Effector CD4-positive, alpha-beta T cell (primary cell): ENCODE measurements around the gene STK38L.
"Not testable (repeated sequence)": the region's sequence is repeated elsewhere in the genome, so short reads cannot be mapped to it uniquely, and the experiment has no call there.

Experiments
- DNase-seq: peaks from one replicate; pipeline ENCODE4 v3.0.0-alpha.2; 2020

Gene STK38L

DNA sequence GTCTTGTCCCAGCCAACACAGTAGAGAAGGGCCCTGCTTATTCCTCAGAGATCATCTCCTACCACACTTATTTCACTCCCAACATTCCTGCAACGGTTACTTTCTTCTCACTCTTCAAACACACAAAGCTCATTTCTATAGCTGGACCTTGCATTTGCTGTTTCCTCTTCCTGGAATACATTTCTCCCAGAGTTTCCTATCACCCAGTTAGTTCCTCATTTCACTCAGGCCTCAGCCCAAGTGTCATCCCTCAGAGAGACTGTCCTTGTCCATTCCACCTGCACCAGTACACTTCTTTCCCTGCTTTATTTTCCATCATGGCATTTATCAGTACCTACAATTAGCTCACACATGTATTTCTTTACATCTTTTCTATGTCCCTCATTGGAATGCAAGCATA lies 14.7 kb upstream of the STK38L start:
- no peak for DNase-seq

DNA sequence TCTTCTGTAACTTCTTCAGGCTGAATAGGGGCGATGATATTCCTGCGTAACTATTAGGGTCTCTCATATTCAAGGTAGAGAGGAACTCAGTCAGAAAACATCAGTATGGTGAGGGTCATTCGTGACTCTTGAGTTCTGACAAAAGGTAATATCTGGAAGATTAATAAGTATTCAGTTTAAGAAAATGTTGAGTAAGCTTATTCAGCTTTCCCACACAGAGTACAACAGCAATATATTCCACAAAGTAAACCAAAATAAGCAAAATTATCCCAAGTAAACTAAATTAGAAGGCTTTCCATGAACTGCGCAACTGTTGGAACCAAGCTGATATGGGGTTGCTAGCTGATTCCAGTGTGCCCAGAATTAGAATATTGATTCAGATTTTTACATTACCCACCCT lies 12.7 kb upstream of the STK38L start:
- not testable (repeated sequence) for DNase-seq

DNA sequence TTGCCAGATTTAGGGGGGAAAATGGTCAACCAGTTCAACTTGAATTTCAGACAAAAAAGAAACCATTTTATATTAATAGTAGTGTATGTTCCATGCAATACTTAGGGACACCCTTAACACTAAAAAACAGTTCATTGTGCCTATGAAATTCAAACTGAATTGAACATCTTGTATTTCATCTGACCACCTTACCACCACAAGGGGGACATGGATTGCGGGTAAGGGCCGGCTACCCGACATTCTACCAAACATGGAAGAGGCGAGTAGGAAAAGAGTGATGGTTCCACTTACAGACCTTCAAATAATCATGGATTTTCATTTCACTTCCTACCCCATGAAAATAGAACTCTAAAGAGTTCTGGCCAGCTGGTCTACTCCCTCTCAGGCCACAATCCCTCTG lies 10.3 kb upstream of the STK38L start:
- no peak for DNase-seq

GRCh38 chr12:27236498-27236897 lies 7.6 kb upstream of the STK38L start:
- no peak for DNase-seq

DNA sequence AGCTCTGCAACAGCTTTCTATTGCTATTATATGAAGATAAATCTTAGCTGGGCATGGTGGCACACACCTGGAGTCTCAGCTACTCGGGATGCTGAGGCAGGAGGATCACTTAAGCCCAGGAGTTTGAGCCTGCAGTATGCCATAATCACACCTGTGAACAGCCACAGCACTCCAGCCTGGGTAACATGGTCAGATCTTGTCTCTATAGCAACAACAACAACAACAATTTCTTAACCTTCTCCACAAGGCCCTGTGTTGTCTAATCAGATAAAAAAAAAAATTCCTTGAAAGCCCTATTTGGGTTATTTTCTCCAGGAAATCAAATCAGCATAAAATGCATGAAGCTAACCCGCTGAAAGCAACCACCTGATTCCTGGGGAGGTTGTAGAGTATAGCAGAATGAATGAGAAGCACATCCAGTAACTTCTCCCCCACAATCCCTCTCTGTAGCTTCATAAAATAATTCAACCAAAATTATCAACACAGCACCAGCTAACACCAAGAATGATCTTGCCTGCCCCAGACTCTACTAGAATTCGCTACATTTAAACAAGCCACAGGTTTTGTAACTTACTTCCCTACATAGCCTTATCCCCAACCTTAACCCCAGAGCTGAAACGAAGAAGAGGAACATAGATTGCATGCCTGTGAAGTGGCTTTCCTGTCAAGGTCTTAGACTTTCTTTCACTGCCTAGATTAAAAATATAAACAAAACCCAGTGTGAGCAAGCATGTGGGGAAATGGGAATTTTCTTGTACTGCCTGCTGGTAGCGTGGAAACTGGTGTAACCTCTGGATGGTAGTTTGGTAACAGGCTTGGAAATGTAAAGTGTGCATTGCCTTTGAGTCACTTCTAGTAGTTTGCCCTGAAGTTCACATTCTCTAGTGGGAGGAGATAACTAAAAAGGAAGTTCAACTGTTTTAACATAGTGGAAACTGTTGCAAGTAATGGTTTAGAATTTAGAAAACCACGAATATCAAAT lies 6.0 kb upstream of the STK38L start:
- no peak for DNase-seq

DNA sequence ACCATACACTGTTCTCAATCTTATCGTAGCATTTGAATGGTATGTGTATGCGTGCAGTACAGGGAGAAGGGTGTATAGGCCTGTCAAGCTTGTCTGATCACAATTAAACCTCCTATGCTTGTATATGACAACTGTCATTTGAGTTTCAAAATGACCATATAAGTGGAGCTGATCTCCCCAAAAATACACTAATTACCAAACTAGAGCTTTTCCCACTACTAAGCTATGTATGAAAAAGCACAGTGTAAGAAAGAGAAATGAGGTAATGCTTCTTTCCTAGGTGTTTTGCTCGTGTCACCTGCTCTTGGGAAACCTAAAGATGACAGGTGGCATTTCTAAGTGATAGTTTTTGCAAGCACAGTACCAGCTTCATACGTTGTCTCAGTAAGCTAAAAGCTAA lies 1.1 kb upstream of the STK38L start:
- no peak for DNase-seq

DNA sequence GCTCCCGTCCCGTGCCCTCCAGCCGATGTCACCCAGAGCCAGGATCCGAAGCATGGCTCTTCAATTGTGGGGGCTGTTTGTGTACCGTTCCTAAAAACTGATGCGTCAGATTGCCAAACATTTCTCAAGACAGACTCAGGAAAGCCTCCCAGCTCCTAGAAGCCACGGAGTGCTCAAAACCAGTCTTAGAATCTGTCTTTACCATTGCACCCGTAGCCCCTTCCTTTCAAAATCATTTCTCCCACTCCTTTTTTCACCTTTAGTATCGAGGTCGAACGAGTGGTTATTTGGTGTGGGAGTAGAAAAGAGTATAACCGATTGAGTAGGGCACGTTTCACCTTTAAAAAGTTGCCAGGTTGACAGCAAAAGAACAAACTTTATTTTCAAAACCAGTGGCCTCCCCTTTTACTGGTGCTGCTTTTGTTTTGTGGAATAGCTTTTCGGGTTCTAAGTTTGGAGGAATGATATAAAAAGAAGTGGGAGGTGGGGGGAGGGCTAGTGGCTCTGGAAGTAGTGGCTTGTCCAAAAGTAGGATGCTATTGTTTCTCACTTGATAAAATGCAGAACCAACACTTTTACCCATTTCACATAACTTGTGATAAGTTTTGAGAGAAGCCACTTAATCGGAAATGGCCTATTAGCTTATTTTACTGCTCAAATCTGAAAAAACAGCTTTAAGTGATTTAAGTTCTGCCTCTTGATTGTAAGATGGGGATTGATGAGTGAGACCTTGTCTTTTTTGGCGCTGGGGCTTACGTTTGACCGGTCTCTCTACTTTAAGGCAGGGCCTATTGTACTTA lies 803 bp downstream of the STK38L start:
- DNase-seq = no peak

- DNase-seq = no peak
Measured at GRCh38 chr12:27246141-27246540, 2.1 kb downstream of the STK38L start.

GRCh38 chr12:27246774-27247173 lies 2.7 kb downstream of the STK38L start:
- no peak for DNase-seq

DNA sequence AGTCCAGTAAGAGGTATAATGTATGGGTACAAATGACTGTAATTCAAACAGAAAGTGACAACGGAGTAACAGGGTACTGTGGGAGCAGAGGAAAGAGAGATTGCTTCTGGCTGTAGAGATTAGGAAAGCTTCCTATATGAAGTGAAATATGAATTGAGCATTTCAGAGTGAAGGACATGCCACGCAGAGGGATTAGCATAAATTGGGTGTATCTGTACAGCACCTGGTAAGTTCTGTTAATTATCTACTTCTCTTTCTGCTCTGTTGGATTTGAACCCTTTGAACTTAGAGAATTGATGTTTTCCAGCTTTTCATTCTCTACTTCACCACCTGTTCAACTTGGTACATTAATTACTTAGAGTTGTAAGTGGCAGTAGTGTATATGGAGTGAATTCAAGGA lies 8.8 kb downstream of the STK38L start:
- no peak for DNase-seq

DNA sequence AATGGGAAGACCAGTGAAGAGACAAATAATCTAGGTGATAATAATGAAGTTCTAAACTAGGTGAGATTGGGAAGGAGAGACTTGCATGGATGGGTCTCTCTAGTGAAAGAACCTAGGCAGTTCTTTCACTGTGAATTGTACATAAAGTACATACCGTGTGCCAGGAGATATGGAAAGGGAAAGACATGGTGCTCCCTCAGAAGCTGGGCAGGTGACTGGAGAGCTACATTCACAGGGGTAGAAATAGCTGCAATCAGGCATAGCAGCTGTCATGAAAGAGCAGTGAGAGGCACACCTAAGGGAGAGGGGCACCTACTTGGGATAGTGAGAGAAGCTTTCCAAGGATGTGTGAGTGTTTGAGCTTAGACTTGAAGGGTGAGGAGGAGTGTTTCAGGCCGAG lies 9.3 kb downstream of the STK38L start:
- no peak for DNase-seq

- no peak for DNase-seq
Measured at GRCh38 chr12:27255806-27256205, 11.7 kb downstream of the STK38L start.

- DNase-seq = no peak
Measured at GRCh38 chr12:27257104-27257843, 13.2 kb downstream of the STK38L start.

- no peak for DNase-seq
Measured at GRCh38 chr12:27260746-27261145, 16.7 kb downstream of the STK38L start.

GRCh38 chr12:27261866-27262265 lies 17.8 kb downstream of the STK38L start:
- no peak for DNase-seq

DNA sequence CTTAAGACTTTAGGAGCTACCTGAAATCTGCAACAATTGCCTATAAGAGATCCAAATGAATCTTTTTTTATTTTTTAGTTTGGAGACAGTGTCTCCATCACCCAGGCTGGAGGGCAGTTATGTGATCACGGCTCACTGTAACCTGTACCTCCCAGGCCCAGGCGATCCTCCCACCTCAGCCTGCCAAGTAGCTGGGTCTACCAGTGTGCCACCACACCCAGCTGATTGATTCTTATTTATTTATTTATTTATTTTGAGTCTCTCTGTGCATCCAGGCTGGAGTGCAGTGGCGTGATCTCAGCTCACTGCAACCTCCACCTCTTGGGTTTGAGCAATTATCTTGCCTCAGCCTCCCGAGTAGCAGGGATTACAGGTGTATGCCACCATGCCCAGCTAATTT lies 26.1 kb downstream of the STK38L start:
- no peak for DNase-seq

- no peak for DNase-seq
Measured at GRCh38 chr12:27271206-27271605, 27.1 kb downstream of the STK38L start.

GRCh38 chr12:27272373-27273028 lies 28.4 kb downstream of the STK38L start:
- DNase-seq = no peak

DNA sequence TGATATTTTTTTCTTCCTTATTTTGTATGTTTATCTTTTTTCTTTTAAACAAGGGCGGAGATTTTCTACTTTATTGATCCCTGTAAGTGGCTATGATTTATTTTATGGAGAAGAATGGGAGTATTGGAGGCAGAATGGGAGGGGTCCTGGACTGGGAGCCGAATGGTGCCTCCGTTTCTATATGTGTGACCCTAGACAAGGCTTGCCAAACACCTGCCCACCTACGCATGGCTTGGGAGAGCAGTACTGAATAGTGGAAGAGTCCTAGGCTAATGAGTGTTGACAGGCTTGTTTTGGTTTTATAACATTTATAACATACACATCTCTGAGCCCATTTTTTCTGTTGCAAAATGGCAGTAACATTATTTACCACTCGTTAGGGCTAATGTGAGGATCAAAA lies 29.0 kb downstream of the STK38L start:
- DNase-seq = no peak

- no peak for DNase-seq
Measured at GRCh38 chr12:27274706-27275105, 30.6 kb downstream of the STK38L start.

DNA sequence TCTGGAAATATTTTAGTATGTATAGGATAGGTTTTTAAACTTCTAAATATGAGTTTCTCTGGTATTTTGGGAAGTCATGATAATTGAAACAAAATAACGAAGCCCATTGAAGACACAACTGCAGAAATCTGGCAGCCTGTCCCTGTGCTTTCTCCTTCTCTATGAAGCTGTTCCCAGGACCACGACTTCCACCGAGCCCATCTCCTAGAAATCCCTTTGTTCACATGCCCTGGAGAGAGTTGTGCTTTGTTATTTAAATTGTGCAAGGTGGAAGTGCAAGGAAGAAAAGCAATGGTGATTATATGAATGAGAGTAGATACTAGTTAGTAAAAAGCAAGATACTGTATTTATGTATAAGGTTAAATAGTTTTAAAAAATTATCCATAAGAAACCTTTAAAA lies 32.2 kb downstream of the STK38L start:
- no peak for DNase-seq

GRCh38 chr12:27277846-27278260 lies 33.8 kb downstream of the STK38L start:
- DNase-seq = no peak

GRCh38 chr12:27279826-27280225 lies 35.7 kb downstream of the STK38L start:
- DNase-seq = no peak
